OCI-LY3 (cell line): Measurements from ENCODE around the gene BEGAIN.

Source experiments
- H2AFZ ChIP-seq: fragments of 200-600, 300-600 bp; shearing (Covaris generic); 2 replicates; pipeline ENCODE4 v1.6.0; 2014; ENCODE audit warnings: antibody characterized with exemption, low read depth, low read length
- H3K27ac ChIP-seq: fragments of 200-600, 300-600 bp; sonication (generic); 2 replicates; pipeline ENCODE4 v1.5.1; 2014; ENCODE audit warnings: mild to moderate bottlenecking, low read length, moderate library complexity, mixed read lengths
- H3K27me3 ChIP-seq: fragments of 200-600, 300-600 bp; sonication (generic); 2 replicates; pipeline ENCODE4 v1.6.1; 2014; ENCODE audit warnings: low read depth, low read length, mixed read lengths
- H3K36me3 ChIP-seq: fragments of 200-600, 300-600 bp; sonication (generic); replicated peaks from 2 replicates; pipeline ENCODE3; 2014; ENCODE audit warnings: low read depth, low read length, mixed read lengths
- H3K4me1 ChIP-seq: fragments of 300-600, 200-600 bp; sonication (generic); 2 replicates; pipeline ENCODE4 v1.6.1; 2014; ENCODE audit warnings: low read length, mixed read lengths
- H3K4me2 ChIP-seq: fragments of 200-600, 300-600 bp; sonication (generic); 2 replicates; pipeline ENCODE4 v1.6.1; 2014; ENCODE audit warnings: low read length, mixed read lengths
- H3K4me3 ChIP-seq: fragments of 300-600, 200-600 bp; sonication (generic); 2 replicates; pipeline ENCODE4 v1.5.1; 2014; ENCODE audit warnings: antibody characterized with exemption, mild to moderate bottlenecking, low read length, moderate library complexity
- H3K79me2 ChIP-seq: fragments of 300-600, 200-600 bp; shearing (Covaris generic); 2 replicates; pipeline ENCODE4 v1.6.1; 2014; ENCODE audit warnings: mild to moderate bottlenecking, low read length, mixed read lengths
- H3K9ac ChIP-seq: fragments of 300-600, 200-600 bp; shearing (Covaris generic); 2 replicates; pipeline ENCODE4 v1.6.0; 2014; ENCODE audit warnings: mild to moderate bottlenecking, low read length, moderate library complexity
- H3K9me3 ChIP-seq: fragments of 200-600, 300-600 bp; shearing (Covaris generic); 2 replicates; pipeline ENCODE4 v1.6.1; 2014; ENCODE audit warnings: low read length, mixed read lengths; ENCODE audit not compliant: insufficient read depth
- H4K20me1 ChIP-seq: fragments of 200-600, 300-600 bp; sonication (generic); 2 replicates; pipeline ENCODE4 v1.6.1; 2016; ENCODE audit warnings: low read length, mixed read lengths; ENCODE audit not compliant: insufficient read depth
- EZH2phosphoT487 ChIP-seq: fragments of 200-600 bp; shearing (Covaris generic); IDR thresholded peaks from 2 replicates; pipeline ENCODE4 v1.6.1; 2018; ENCODE audit warnings: antibody characterized with exemption, mixed run types, low read depth
- TF ChIP-seq, protein P1 (sequence below): fragments of 200-600, 300-600 bp; sonication (generic); IDR thresholded peaks from 2 replicates; pipeline ENCODE4 v1.5.1; 2014; ENCODE audit warnings: antibody characterized with exemption, low read length, low read depth

Gene BEGAIN

GRCh38 chr14:100610511-100611217 is 23.4 kb upstream of the BEGAIN start:
- Histone ChIP-seq H2AFZ (no peak overlapping the region), H3K9me3 (no peaks in the 10 kb centered on the region), H3K27me3 (peaks cover 4% of the 10 kb centered on the region; the same call in 1 of the 2 replicates), H4K20me1 (no peaks in the 10 kb centered on the region), H3K4me2 (peak overlapping the region; percentile 5; the same call in 1 of the 2 replicates), H3K4me3 (no peak overlapping the region), H3K79me2 (no peaks in the 10 kb centered on the region), H3K36me3 (no peaks in the 10 kb centered on the region), H3K9ac (no peak overlapping the region), H3K4me1 (peaks cover 3% of the 10 kb centered on the region; the same call in 1 of the 2 replicates), H3K27ac (no peak overlapping the region)
- TF ChIP-seq EZH2phosphoT487 = no peak

- no peaks in the 10 kb centered on the region for H3K36me3 ChIP-seq
- H3K4me1 ChIP-seq = peaks cover 3% of the 10 kb centered on the region; the same call in 1 of the 2 replicates
- no peaks in the 10 kb centered on the region for H3K9me3 ChIP-seq
- no peak overlapping the region for H3K27ac ChIP-seq
- no peak overlapping the region for H3K9ac ChIP-seq
- peaks cover 4% of the 10 kb centered on the region; the same call in 1 of the 2 replicates for H3K27me3 ChIP-seq
- no peak for TF ChIP-seq EZH2phosphoT487
- TF ChIP-seq, protein P1, sequence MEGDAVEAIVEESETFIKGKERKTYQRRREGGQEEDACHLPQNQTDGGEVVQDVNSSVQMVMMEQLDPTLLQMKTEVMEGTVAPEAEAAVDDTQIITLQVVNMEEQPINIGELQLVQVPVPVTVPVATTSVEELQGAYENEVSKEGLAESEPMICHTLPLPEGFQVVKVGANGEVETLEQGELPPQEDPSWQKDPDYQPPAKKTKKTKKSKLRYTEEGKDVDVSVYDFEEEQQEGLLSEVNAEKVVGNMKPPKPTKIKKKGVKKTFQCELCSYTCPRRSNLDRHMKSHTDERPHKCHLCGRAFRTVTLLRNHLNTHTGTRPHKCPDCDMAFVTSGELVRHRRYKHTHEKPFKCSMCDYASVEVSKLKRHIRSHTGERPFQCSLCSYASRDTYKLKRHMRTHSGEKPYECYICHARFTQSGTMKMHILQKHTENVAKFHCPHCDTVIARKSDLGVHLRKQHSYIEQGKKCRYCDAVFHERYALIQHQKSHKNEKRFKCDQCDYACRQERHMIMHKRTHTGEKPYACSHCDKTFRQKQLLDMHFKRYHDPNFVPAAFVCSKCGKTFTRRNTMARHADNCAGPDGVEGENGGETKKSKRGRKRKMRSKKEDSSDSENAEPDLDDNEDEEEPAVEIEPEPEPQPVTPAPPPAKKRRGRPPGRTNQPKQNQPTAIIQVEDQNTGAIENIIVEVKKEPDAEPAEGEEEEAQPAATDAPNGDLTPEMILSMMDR = no peak
- no peaks in the 10 kb centered on the region for H4K20me1 ChIP-seq
- H3K4me2 ChIP-seq = no peak overlapping the region
- H3K79me2 ChIP-seq = no peaks in the 10 kb centered on the region
- H2AFZ ChIP-seq = no peak overlapping the region
- H3K4me3 ChIP-seq = no peak overlapping the region
Measured at GRCh38 chr14:100609941-100610391, 22.7 kb upstream of the BEGAIN start.

- Histone ChIP-seq H3K36me3 (no peaks in the 10 kb centered on the region), H3K4me2 (no peak overlapping the region), H4K20me1 (no peaks in the 10 kb centered on the region), H3K4me1 (peaks cover 3% of the 10 kb centered on the region; the same call in 1 of the 2 replicates), H3K9me3 (no peaks in the 10 kb centered on the region), H3K79me2 (no peaks in the 10 kb centered on the region), H3K27me3 (peaks cover 4% of the 10 kb centered on the region; the same call in 1 of the 2 replicates), H3K27ac (no peak overlapping the region), H3K4me3 (no peak overlapping the region), H2AFZ (no peak overlapping the region), H3K9ac (no peak overlapping the region)
- TF ChIP-seq, protein P1 = no peak
- no peak for TF ChIP-seq EZH2phosphoT487
Measured at GRCh38 chr14:100609331-100609870, 22.2 kb upstream of the BEGAIN start.

GRCh38 chr14:100608586-100609330 is 21.5 kb upstream of the BEGAIN start:
- H3K27me3 ChIP-seq = peaks cover 4% of the 10 kb centered on the region; the same call in 1 of the 2 replicates
- H3K4me1 ChIP-seq = peaks cover 3% of the 10 kb centered on the region; the same call in 1 of the 2 replicates
- no peak overlapping the region for H3K4me2 ChIP-seq
- no peak overlapping the region for H3K27ac ChIP-seq
- H3K9me3 ChIP-seq = no peaks in the 10 kb centered on the region
- H2AFZ ChIP-seq = no peak overlapping the region
- TF ChIP-seq EZH2phosphoT487 = no peak
- TF ChIP-seq, protein P1 = no peak
- H3K36me3 ChIP-seq = no peaks in the 10 kb centered on the region
- no peaks in the 10 kb centered on the region for H3K79me2 ChIP-seq
- H3K4me3 ChIP-seq = no peak overlapping the region
- H4K20me1 ChIP-seq = no peaks in the 10 kb centered on the region
- H3K9ac ChIP-seq = no peak overlapping the region
